Loucy (cell line): Measurements from ENCODE around the gene CCR7.

Experiments
- EZH2phosphoT487 ChIP-seq: fragments of 200-600 bp; IDR thresholded peaks from 2 replicates; pipeline ENCODE4 v1.6.1; 2018; ENCODE audit warnings: antibody characterized with exemption, mild to moderate bottlenecking, moderate library complexity, borderline replicate concordance
- TF ChIP-seq, protein P1 (sequence below): fragments of 200-600 bp; sonication (generic); conservative IDR thresholded peaks from 2 replicates; pipeline ENCODE4 v1.5.1; 2014; ENCODE audit warnings: mild to moderate bottlenecking, antibody characterized with exemption, low read length

- TF ChIP-seq, protein P1, sequence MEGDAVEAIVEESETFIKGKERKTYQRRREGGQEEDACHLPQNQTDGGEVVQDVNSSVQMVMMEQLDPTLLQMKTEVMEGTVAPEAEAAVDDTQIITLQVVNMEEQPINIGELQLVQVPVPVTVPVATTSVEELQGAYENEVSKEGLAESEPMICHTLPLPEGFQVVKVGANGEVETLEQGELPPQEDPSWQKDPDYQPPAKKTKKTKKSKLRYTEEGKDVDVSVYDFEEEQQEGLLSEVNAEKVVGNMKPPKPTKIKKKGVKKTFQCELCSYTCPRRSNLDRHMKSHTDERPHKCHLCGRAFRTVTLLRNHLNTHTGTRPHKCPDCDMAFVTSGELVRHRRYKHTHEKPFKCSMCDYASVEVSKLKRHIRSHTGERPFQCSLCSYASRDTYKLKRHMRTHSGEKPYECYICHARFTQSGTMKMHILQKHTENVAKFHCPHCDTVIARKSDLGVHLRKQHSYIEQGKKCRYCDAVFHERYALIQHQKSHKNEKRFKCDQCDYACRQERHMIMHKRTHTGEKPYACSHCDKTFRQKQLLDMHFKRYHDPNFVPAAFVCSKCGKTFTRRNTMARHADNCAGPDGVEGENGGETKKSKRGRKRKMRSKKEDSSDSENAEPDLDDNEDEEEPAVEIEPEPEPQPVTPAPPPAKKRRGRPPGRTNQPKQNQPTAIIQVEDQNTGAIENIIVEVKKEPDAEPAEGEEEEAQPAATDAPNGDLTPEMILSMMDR = no peak
- TF ChIP-seq EZH2phosphoT487 = no peak
These were observed 38.6 kb downstream of the CCR7 start for GRCh38 chr17:40526668-40527067.
